Mesenchymal stem cell (in vitro differentiated cells and primary cell): ENCODE data around the gene NNAT.
"Not testable (repeated sequence)": the region's sequence is repeated elsewhere in the genome, so short reads cannot be mapped to it uniquely, and the experiment has no call there.

Experiments
- DNase-seq: peaks from one replicate; pipeline ENCODE4 v3.0.0-alpha.2; 2013
- H2AFZ ChIP-seq: one replicate; pipeline ENCODE4 v1.6.1; 2013; ENCODE audit warnings: low read depth, mild to moderate bottlenecking, control low read depth, inconsistent platforms, low read length, moderate library complexity
- H2AK5ac ChIP-seq: 2 replicates; pipeline ENCODE4 v1.6.1; 2013; ENCODE audit warnings: low read length, moderate library complexity, mild to moderate bottlenecking, inconsistent platforms; ENCODE audit not compliant: severe bottlenecking
- H2BK120ac ChIP-seq: one replicate; pipeline ENCODE4 v1.6.1; 2013; ENCODE audit warnings: low read depth, mild to moderate bottlenecking, inconsistent platforms, low read length, moderate library complexity
- H2BK12ac ChIP-seq, 2 experiments: one replicate each; pipeline ENCODE4 v1.6.1; 2013; ENCODE audit warnings: inconsistent platforms in 2 of 2, low read length in 2 of 2, mild to moderate bottlenecking in 2 of 2, moderate library complexity in 2 of 2, control low read depth in 1 of 2
- H2BK15ac ChIP-seq: one replicate; pipeline ENCODE4 v1.6.1; 2013; ENCODE audit warnings: mild to moderate bottlenecking, low read depth, inconsistent platforms; ENCODE audit not compliant: poor library complexity, severe bottlenecking
- H2BK5ac ChIP-seq: 2 replicates; pipeline ENCODE4 v1.6.1; 2013; ENCODE audit warnings: low read depth, mild to moderate bottlenecking, low read length, control low read depth, inconsistent platforms; ENCODE audit not compliant: poor library complexity, severe bottlenecking
- H3K14ac ChIP-seq, 2 experiments: one replicate each; pipeline ENCODE4 v1.6.1; 2013; ENCODE audit warnings: inconsistent platforms in 2 of 2, low read length in 2 of 2, control low read depth in 1 of 2, mild to moderate bottlenecking in 1 of 2, moderate library complexity in 1 of 2
- H3K18ac ChIP-seq, 2 experiments: one replicate each; pipeline ENCODE4 v1.6.1; 2013; ENCODE audit warnings: inconsistent platforms in 2 of 2, low read length in 2 of 2, control low read depth in 1 of 2, low read depth in 1 of 2, mild to moderate bottlenecking in 1 of 2
- H3K23ac ChIP-seq, 2 experiments: one replicate each; pipeline ENCODE4 v1.6.1; 2013; ENCODE audit warnings: inconsistent platforms in 2 of 2, low read length in 2 of 2, mild to moderate bottlenecking in 2 of 2, moderate library complexity in 2 of 2, control low read depth in 1 of 2
- H3K27ac ChIP-seq: 2 replicates; pipeline ENCODE4 v1.5.1; 2013; ENCODE audit warnings: mild to moderate bottlenecking, moderate library complexity, low read length, control low read depth, inconsistent platforms; ENCODE audit not compliant: poor library complexity, severe bottlenecking
- H3K27me3 ChIP-seq, 2 experiments: 2 replicates each; pipeline versions ENCODE4 v1.6.1 to v1.7.0; 2013; ENCODE audit warnings: low read length in 2 of 2, mild to moderate bottlenecking in 2 of 2, moderate library complexity in 2 of 2, control low read depth in 1 of 2, inconsistent platforms in 1 of 2; ENCODE audit not compliant: control insufficient read depth in 1 of 2, insufficient read depth in 1 of 2
- H3K36me3 ChIP-seq, 2 experiments: 2 replicates each; pipeline versions ENCODE4 v1.6.1 to v1.7.0; 2013; ENCODE audit warnings: low read length in 2 of 2, control low read depth in 1 of 2, inconsistent platforms in 1 of 2, low read depth in 1 of 2, mild to moderate bottlenecking in 1 of 2; ENCODE audit not compliant: insufficient read depth in 2 of 2, control insufficient read depth in 1 of 2
- H3K4ac ChIP-seq, 2 experiments: one replicate each; pipeline ENCODE4 v1.6.1; 2013; ENCODE audit warnings: inconsistent platforms in 2 of 2, low read length in 2 of 2, mild to moderate bottlenecking in 2 of 2, moderate library complexity in 2 of 2, control low read depth in 1 of 2, low read depth in 1 of 2
- H3K4me1 ChIP-seq: 2 replicates; pipeline ENCODE4 v1.6.1; 2013; ENCODE audit warnings: low read depth, low read length, control low read depth; ENCODE audit not compliant: control insufficient read depth, insufficient read depth
- H3K4me2 ChIP-seq: 2 replicates; pipeline ENCODE4 v1.6.1; 2013; ENCODE audit warnings: low read length, mild to moderate bottlenecking, inconsistent platforms; ENCODE audit not compliant: poor library complexity, severe bottlenecking
- H3K4me3 ChIP-seq, 2 experiments: 2 replicates each; pipeline versions ENCODE4 v1.5.1 to v1.7.0; 2013; ENCODE audit warnings: low read length in 2 of 2, mild to moderate bottlenecking in 2 of 2, control low read depth in 1 of 2, low read depth in 1 of 2; ENCODE audit not compliant: insufficient read depth in 1 of 2
- H3K79me1 ChIP-seq: replicated peaks from 2 replicates; pipeline ENCODE4 v1.6.1; 2013; ENCODE audit warnings: mild to moderate bottlenecking, control low read depth, low read length, inconsistent platforms; ENCODE audit not compliant: poor library complexity, severe bottlenecking
- H3K9ac ChIP-seq: 2 replicates; pipeline ENCODE4 v1.7.0; 2013; ENCODE audit warnings: mild to moderate bottlenecking, low read length, moderate library complexity
- H3K9me3 ChIP-seq: 2 replicates; pipeline ENCODE4 v1.7.0; 2013; ENCODE audit warnings: mild to moderate bottlenecking, low read length; ENCODE audit not compliant: control insufficient read depth
- H4K8ac ChIP-seq: one replicate; pipeline ENCODE4 v1.6.1; 2013; ENCODE audit warnings: inconsistent platforms, mild to moderate bottlenecking, low read length, moderate library complexity
- H4K91ac ChIP-seq: one replicate; pipeline ENCODE4 v1.6.1; 2013; ENCODE audit warnings: mild to moderate bottlenecking, low read length, inconsistent platforms
- WGBS: methylation state at CpG from one replicate; pipeline ENCODE4 v1.1.7; 2013; ENCODE audit warnings: mixed read lengths; 5-methylcytosine and 5-hydroxymethylcytosine counted together

The NNAT gene

GRCh38 chr20:37545516-37545915, 24.5 kb downstream of the NNAT start:
- no peak overlapping the region for H2AK5ac ChIP-seq
- no peak overlapping the region for H3K27ac ChIP-seq
- H3K18ac ChIP-seq: no peak overlapping the region
- no peaks in the 10 kb centered on the region for H3K9me3 ChIP-seq
- H2BK12ac ChIP-seq: no peak overlapping the region
- no peaks in the 10 kb centered on the region for H3K36me3 ChIP-seq
- 57% methylated on average over 1 of the region's 1 CpG for WGBS
- H3K4me2 ChIP-seq: no peak overlapping the region
- H2AFZ ChIP-seq: no peak overlapping the region
- no peak overlapping the region for H2BK15ac ChIP-seq
- no peak overlapping the region for H4K8ac ChIP-seq
- no peak overlapping the region for H3K9ac ChIP-seq
- H2BK120ac ChIP-seq: no peak overlapping the region
- no peak overlapping the region for H3K4me3 ChIP-seq
- peaks cover 3% of the 10 kb centered on the region for H3K4me1 ChIP-seq
- no peak overlapping the region for H3K4ac ChIP-seq
- no peak overlapping the region for H2BK5ac ChIP-seq
- no peak overlapping the region for H3K23ac ChIP-seq
- H3K79me1 ChIP-seq: no peaks in the 10 kb centered on the region
- H4K91ac ChIP-seq: no peak overlapping the region
- H3K14ac ChIP-seq: no peak overlapping the region
- no peak for DNase-seq
- H3K27me3 ChIP-seq: peaks cover 8 to 20% of the 10 kb centered on the region in 2 experiments

DNA sequence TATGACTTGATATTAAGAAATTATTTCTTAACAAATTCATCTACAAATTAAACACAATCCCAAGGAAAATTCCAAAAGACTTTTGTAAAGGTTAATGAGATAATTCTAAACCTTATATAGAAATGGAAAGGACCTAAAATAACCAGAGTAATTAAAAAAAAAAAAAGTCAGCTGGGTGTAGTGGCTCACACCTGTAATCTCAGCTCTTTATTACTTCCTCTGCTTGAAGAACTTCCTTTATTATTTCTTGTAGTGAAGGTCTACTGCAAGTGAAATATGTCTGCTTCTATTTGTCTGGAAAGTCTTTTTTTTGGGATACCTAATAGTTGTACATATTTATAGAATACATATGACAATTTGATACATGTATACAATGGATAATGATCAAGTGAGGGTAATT, 26.9 kb downstream of the NNAT start:
- Histone ChIP-seq H2AFZ (no peak overlapping the region), H2BK5ac (no peak overlapping the region), H3K4me2 (no peak overlapping the region), H3K4me1 (peaks cover 2% of the 10 kb centered on the region), H3K27ac (no peak overlapping the region), H3K36me3 (no peaks in the 10 kb centered on the region), H2BK120ac (no peak overlapping the region), H3K4me3 (no peak overlapping the region), H3K23ac (no peak overlapping the region), H2BK12ac (no peak overlapping the region), H4K8ac (no peak overlapping the region), H2BK15ac (no peak overlapping the region), H2AK5ac (no peak overlapping the region), H3K79me1 (no peaks in the 10 kb centered on the region), H3K18ac (no peak overlapping the region), H3K9me3 (no peaks in the 10 kb centered on the region), H3K27me3 (peaks cover 8 to 20% of the 10 kb centered on the region in 2 experiments), H4K91ac (no peak overlapping the region), H3K14ac (no peak overlapping the region), H3K9ac (no peak overlapping the region), H3K4ac (no peak overlapping the region)
- DNase-seq: no peak

- not testable (repeated sequence) for H3K27ac ChIP-seq, H3K18ac ChIP-seq, H3K4me3 ChIP-seq, H2BK5ac ChIP-seq, H3K36me3 ChIP-seq, H3K9ac ChIP-seq, H3K9me3 ChIP-seq, H3K4ac ChIP-seq, H2BK15ac ChIP-seq, H3K79me1 ChIP-seq, H3K14ac ChIP-seq, H4K8ac ChIP-seq, H4K91ac ChIP-seq, H2AFZ ChIP-seq, DNase-seq, H2BK120ac ChIP-seq, H2AK5ac ChIP-seq, H2BK12ac ChIP-seq, H3K4me1 ChIP-seq, H3K4me2 ChIP-seq, H3K23ac ChIP-seq
- peaks cover 7 to 14% of the 10 kb centered on the region in 2 experiments for H3K27me3 ChIP-seq
- 92% methylated on average over 8 of the region's 16 CpGs for WGBS
Measured at GRCh38 chr20:37550101-37550920, 29.3 kb downstream of the NNAT start.

- H3K36me3 ChIP-seq, H3K27ac ChIP-seq, H3K9me3 ChIP-seq, H3K4me2 ChIP-seq, H4K91ac ChIP-seq, H2BK15ac ChIP-seq, H3K14ac ChIP-seq, H3K4me3 ChIP-seq, H3K4me1 ChIP-seq, H3K79me1 ChIP-seq, DNase-seq, H2BK5ac ChIP-seq, H3K23ac ChIP-seq, H2BK12ac ChIP-seq, H2AFZ ChIP-seq, H3K18ac ChIP-seq, H3K4ac ChIP-seq, H2BK120ac ChIP-seq, H2AK5ac ChIP-seq, H4K8ac ChIP-seq, H3K9ac ChIP-seq: not testable (repeated sequence)
- peaks cover 5 to 21% of the 10 kb centered on the region in 2 experiments for H3K27me3 ChIP-seq
- WGBS: 75% methylated on average over 1 of the region's 2 CpGs
Measured at GRCh38 chr20:37551660-37552059, 30.6 kb downstream of the NNAT start.
